LNCaP clone FGC (cell line): ENCODE measurements around the gene KANSL1.
"Not testable (repeated sequence)": the region's sequence is repeated elsewhere in the genome, so short reads cannot be mapped to it uniquely, and the experiment has no call there.

Source experiments
- DNase-seq: peaks from one replicate; pipeline ENCODE4 v3.0.0-alpha.2; 2011; ENCODE audit warnings: low read depth
- H3K4me3 ChIP-seq: 2 replicates; pipeline ENCODE4 v1.5.1; 2011; ENCODE audit warnings: mild to moderate bottlenecking, low read depth, low read length, control low read depth
- TF ChIP-seq, protein P1 (sequence below): IDR thresholded peaks from 2 replicates; pipeline ENCODE4 v1.5.1; 2012; ENCODE audit warnings: mild to moderate bottlenecking; ENCODE audit not compliant: control insufficient read depth, insufficient read depth; ENCODE audit errors: extremely low read depth

Gene KANSL1

DNA sequence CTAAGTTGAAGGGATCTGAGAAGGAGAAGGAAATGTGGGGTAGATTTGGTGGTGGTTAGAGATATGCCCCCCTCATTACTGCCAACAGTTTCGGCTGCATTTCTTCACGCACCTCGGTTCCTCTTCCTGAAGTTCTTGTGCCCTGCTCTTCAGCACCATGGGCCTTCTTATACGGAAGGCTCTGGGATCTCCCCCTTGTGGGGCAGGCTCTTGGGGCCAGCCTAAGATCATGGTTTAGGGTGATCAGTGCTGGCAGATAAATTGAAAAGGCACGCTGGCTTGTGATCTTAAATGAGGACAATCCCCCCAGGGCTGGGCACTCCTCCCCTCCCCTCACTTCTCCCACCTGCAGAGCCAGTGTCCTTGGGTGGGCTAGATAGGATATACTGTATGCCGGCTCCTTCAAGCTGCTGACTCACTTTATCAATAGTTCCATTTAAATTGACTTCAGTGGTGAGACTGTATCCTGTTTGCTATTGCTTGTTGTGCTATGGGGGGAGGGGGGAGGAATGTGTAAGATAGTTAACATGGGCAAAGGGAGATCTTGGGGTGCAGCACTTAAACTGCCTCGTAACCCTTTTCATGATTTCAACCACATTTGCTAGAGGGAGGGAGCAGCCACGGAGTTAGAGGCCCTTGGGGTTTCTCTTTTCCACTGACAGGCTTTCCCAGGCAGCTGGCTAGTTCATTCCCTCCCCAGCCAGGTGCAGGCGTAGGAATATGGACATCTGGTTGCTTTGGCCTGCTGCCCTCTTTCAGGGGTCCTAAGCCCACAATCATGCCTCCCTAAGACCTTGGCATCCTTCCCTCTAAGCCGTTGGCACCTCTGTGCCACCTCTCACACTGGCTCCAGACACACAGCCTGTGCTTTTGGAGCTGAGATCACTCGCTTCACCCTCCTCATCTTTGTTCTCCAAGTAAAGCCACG lies 165.9 kb downstream of the KANSL1 start:
- no peak overlapping the region for H3K4me3 ChIP-seq
- TF ChIP-seq, protein P1, sequence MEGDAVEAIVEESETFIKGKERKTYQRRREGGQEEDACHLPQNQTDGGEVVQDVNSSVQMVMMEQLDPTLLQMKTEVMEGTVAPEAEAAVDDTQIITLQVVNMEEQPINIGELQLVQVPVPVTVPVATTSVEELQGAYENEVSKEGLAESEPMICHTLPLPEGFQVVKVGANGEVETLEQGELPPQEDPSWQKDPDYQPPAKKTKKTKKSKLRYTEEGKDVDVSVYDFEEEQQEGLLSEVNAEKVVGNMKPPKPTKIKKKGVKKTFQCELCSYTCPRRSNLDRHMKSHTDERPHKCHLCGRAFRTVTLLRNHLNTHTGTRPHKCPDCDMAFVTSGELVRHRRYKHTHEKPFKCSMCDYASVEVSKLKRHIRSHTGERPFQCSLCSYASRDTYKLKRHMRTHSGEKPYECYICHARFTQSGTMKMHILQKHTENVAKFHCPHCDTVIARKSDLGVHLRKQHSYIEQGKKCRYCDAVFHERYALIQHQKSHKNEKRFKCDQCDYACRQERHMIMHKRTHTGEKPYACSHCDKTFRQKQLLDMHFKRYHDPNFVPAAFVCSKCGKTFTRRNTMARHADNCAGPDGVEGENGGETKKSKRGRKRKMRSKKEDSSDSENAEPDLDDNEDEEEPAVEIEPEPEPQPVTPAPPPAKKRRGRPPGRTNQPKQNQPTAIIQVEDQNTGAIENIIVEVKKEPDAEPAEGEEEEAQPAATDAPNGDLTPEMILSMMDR = no peak
- no peak for DNase-seq

DNA sequence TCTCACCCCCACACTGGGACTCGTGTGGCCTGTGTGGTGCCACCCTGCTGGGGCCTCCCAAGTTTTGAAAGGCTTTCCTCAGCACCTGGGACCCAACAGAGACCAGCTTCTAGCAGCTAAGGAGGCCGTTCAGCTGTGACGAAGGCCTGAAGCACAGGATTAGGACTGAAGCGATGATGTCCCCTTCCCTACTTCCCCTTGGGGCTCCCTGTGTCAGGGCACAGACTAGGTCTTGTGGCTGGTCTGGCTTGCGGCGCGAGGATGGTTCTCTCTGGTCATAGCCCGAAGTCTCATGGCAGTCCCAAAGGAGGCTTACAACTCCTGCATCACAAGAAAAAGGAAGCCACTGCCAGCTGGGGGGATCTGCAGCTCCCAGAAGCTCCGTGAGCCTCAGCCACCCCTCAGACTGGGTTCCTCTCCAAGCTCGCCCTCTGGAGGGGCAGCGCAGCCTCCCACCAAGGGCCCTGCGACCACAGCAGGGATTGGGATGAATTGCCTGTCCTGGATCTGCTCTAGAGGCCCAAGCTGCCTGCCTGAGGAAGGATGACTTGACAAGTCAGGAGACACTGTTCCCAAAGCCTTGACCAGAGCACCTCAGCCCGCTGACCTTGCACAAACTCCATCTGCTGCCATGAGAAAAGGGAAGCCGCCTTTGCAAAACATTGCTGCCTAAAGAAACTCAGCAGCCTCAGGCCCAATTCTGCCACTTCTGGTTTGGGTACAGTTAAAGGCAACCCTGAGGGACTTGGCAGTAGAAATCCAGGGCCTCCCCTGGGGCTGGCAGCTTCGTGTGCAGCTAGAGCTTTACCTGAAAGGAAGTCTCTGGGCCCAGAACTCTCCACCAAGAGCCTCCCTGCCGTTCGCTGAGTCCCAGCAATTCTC lies 166.8 kb downstream of the KANSL1 start:
- TF ChIP-seq, protein P1 = no peak
- DNase-seq = no peak
- no peak overlapping the region for H3K4me3 ChIP-seq

DNA sequence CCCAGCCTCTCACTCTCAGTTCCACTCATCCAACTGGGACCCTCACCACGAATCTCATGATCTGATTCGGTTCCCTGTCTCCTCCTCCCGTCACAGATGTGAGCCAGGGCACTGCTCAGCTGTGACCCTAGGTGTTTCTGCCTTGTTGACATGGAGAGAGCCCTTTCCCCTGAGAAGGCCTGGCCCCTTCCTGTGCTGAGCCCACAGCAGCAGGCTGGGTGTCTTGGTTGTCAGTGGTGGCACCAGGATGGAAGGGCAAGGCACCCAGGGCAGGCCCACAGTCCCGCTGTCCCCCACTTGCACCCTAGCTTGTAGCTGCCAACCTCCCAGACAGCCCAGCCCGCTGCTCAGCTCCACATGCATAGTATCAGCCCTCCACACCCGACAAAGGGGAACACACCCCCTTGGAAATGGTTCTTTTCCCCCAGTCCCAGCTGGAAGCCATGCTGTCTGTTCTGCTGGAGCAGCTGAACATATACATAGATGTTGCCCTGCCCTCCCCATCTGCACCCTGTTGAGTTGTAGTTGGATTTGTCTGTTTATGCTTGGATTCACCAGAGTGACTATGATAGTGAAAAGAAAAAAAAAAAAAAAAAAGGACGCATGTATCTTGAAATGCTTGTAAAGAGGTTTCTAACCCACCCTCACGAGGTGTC lies 167.6 kb downstream of the KANSL1 start:
- DNase-seq = no peak

GRCh38 chr17:46025060-46025459 lies 168.2 kb downstream of the KANSL1 start:
- TF ChIP-seq, protein P1 = no peak
- DNase-seq = no peak
- H3K4me3 ChIP-seq = no peak overlapping the region

More for the DNA sequence above, 167.6 kb downstream of the KANSL1 start:
- no peak overlapping the region for H3K4me3 ChIP-seq
- TF ChIP-seq, protein P1 = no peak

GRCh38 chr17:46024590-46024989 lies 168.6 kb downstream of the KANSL1 start:
- TF ChIP-seq, protein P1 = no peak
- no peak for DNase-seq
- H3K4me3 ChIP-seq = no peak overlapping the region

DNA sequence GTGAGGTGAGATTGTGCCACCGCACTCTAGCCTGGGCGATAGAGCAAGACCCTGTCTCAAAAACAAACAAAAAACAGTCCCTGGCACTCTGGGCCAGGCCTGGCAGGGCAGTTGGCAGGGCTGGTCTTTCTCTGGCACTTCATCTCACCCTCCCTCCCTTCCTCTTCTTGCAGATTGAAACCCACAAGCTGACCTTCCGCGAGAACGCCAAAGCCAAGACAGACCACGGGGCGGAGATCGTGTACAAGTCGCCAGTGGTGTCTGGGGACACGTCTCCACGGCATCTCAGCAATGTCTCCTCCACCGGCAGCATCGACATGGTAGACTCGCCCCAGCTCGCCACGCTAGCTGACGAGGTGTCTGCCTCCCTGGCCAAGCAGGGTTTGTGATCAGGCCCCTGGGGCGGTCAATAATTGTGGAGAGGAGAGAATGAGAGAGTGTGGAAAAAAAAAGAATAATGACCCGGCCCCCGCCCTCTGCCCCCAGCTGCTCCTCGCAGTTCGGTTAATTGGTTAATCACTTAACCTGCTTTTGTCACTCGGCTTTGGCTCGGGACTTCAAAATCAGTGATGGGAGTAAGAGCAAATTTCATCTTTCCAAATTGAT lies 169.3 kb downstream of the KANSL1 start:
- H3K4me3 ChIP-seq = no peak overlapping the region
- TF ChIP-seq, protein P1 = no peak

DNA sequence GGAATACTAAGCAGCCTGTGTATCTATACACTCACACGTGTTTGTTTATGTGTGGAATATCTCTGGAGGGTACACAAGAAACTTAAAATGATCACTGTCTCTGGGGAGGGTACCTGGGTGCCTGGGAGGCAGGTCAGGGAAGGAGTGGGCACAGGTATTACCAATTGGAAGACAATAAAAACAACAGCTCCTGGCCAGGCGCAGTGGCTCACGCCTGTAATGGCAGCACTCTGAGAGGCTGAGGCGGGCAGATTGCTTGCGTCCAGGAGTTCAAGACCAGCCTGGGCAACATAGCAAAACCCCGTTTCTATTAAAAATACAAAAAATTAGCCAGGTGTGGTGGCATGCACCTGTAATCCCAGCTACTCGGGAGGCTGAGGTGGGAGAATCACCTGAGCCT lies 169.9 kb downstream of the KANSL1 start:
- not testable (repeated sequence) for DNase-seq, H3K4me3 ChIP-seq

More for the DNA sequence above, 169.3 kb downstream of the KANSL1 start:
- DNase-seq = no peak
